ENCODE measurements around the gene EMP3.
A peak's percentile ranks its signal among the peaks of the same experiment; 100 is the strongest.

Gene EMP3

GRCh38 chr19:48332662-48333466 is 7.5 kb downstream of the EMP3 start:
- Histone ChIP-seq H3K9me3 (ENCODE audit: control insufficient read depth, insufficient read depth, low read length) (no peaks in the 10 kb centered on the region), H3K27ac (ENCODE audit: low read depth, low read length) (peak overlapping the region; percentile 55), H3K4me3 (ENCODE audit: low read depth, low read length) (peak overlapping the region; percentile 54), H3K9ac (ENCODE audit: low read depth, low read length) (no peak overlapping the region), H3K36me3 (ENCODE audit: control insufficient read depth, insufficient read depth, low read length) (no peaks in the 10 kb centered on the region), H3K27me3 (ENCODE audit: control insufficient read depth, insufficient read depth, low read length) (no peaks in the 10 kb centered on the region), H3K4me1 (ENCODE audit: control insufficient read depth, insufficient read depth, low read length) (peaks cover 23% of the 10 kb centered on the region)

- Histone ChIP-seq H3K4me1 (ENCODE audit: control insufficient read depth, insufficient read depth, low read length) (peaks cover 23% of the 10 kb centered on the region), H3K4me3 (ENCODE audit: low read depth, low read length) (peak overlapping the region; percentile 63), H3K27ac (ENCODE audit: low read depth, low read length) (peak overlapping the region; percentile 55)
Measured at GRCh38 chr19:48333467-48334384, 8.4 kb downstream of the EMP3 start.

DNA sequence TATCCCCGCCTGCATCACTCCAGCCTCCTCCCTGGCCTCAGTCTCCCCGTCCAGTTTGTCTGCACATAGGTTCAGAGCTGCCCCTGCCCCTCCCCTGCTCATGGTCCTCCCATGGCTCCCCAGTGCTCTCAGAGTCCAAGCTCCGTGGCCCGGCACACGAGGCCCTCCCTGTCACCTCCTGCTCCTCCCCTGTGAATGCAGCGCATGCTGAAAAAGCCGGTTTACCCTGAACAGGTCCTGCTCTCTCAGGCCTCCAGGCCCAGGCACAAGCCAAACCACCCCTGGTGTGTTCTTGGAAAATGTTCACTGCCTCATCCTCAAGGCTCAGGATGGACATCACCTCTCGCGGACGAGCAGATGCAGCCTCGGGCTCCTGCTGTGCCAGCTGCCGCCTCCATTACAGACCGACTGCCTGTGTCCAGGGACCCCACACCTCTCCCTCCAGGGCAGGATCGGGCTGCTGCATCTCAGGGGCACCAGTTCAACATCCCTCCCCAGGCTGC is 13.0 kb downstream of the EMP3 start:
- Histone ChIP-seq H3K27ac (ENCODE audit: low read depth, low read length) (no peak overlapping the region), H3K9me3 (ENCODE audit: control insufficient read depth, insufficient read depth, low read length) (no peaks in the 10 kb centered on the region), H3K4me3 (ENCODE audit: low read depth, low read length) (no peak overlapping the region), H3K36me3 (ENCODE audit: control insufficient read depth, insufficient read depth, low read length) (no peaks in the 10 kb centered on the region), H3K4me1 (ENCODE audit: control insufficient read depth, insufficient read depth, low read length) (peaks cover 3% of the 10 kb centered on the region), H3K27me3 (ENCODE audit: control insufficient read depth, insufficient read depth, low read length) (no peaks in the 10 kb centered on the region), H3K9ac (ENCODE audit: low read depth, low read length) (no peak overlapping the region)

More at GRCh38 chr19:48333467-48334384, 8.4 kb downstream of the EMP3 start:
- Histone ChIP-seq H3K27me3 (ENCODE audit: control insufficient read depth, insufficient read depth, low read length) (no peaks in the 10 kb centered on the region), H3K9me3 (ENCODE audit: control insufficient read depth, insufficient read depth, low read length) (no peaks in the 10 kb centered on the region), H3K9ac (ENCODE audit: low read depth, low read length) (0 out of 2 replicates have a peak overlapping the region, but pooled peaks have one; percentile 30), H3K36me3 (ENCODE audit: control insufficient read depth, insufficient read depth, low read length) (no peaks in the 10 kb centered on the region)

GRCh38 chr19:48338802-48339503 is 13.6 kb downstream of the EMP3 start:
- Histone ChIP-seq H3K9ac (ENCODE audit: low read depth, low read length) (no peak overlapping the region), H3K4me1 (ENCODE audit: control insufficient read depth, insufficient read depth, low read length) (no peaks in the 10 kb centered on the region), H3K27me3 (ENCODE audit: control insufficient read depth, insufficient read depth, low read length) (no peaks in the 10 kb centered on the region), H3K4me3 (ENCODE audit: low read depth, low read length) (no peak overlapping the region), H3K9me3 (ENCODE audit: control insufficient read depth, insufficient read depth, low read length) (no peaks in the 10 kb centered on the region), H3K36me3 (ENCODE audit: control insufficient read depth, insufficient read depth, low read length) (no peaks in the 10 kb centered on the region), H3K27ac (ENCODE audit: low read depth, low read length) (no peak overlapping the region)

DNA sequence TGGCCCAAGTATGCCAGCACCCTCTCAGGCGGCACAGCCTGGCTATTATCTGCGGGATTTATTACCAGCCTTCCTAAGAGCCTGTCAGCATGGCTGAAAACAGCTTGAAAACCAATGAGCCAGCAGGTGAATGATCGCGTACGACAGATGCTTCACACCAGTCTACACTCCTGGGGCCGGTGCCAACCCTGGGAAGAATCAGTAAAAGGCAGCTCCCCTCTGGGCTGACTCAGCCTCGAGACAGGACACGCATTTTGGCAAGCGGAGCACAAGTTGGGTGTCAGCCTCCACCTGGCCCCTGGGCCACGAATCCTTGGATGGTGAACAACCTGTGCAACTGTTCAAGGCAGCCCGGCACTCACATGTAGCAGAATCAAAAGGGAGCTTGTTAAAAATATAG is 15.6 kb downstream of the EMP3 start:
- no peaks in the 10 kb centered on the region for H3K36me3 ChIP-seq (ENCODE audit: control insufficient read depth, insufficient read depth, low read length)
- no peak overlapping the region for H3K27ac ChIP-seq (ENCODE audit: low read depth, low read length)
- no peaks in the 10 kb centered on the region for H3K27me3 ChIP-seq (ENCODE audit: control insufficient read depth, insufficient read depth, low read length)
- no peak overlapping the region for H3K9ac ChIP-seq (ENCODE audit: low read depth, low read length)
- H3K4me1 ChIP-seq (ENCODE audit: control insufficient read depth, insufficient read depth, low read length): no peaks in the 10 kb centered on the region
- no peak overlapping the region for H3K4me3 ChIP-seq (ENCODE audit: low read depth, low read length)
- no peaks in the 10 kb centered on the region for H3K9me3 ChIP-seq (ENCODE audit: control insufficient read depth, insufficient read depth, low read length)

DNA sequence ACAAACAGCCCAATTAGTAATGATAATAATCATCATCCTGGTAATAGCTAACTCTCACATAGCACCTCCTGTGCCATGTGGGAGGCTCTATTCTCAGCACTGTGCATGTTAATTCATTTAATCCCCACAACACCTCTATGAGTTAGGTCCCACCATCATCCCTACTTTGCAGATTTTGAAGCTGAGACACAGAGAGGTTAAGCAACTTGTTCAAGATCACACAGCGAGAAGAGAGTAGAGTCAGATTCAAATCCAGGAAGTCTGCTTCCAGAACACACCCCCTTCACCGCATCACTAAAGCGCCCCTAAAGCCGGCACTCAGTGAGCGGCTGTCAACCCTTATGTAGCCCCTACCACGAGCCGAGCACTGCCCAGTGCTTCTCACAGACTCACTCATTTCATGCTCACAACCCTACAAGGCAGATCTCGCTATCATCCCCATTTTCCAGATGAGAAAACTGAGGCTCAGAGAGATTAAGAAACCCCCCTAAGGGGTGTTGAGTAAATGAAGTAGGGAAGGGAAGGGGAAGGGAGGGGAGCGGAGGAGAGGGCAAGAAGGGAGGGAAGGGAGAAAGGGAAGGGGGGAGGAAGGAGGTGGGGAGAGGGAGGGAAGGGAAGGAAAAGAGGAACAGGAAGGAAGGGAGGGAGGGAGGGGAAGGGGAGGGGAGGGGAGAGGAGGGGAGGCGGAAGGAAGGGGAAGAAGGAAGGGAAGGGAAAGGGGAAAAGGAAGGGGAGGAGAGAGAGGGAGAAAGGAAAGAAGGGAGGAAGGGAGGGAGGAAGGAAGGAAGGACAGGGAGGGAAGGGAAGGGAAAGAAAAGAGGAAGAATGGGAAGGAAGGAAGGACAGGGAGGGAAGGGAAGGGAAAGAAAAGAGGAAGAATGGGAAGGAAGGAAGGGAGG is 16.4 kb downstream of the EMP3 start:
- no peak overlapping the region for H3K4me3 ChIP-seq (ENCODE audit: low read depth, low read length)
- H3K9ac ChIP-seq (ENCODE audit: low read depth, low read length): no peak overlapping the region
- H3K36me3 ChIP-seq (ENCODE audit: control insufficient read depth, insufficient read depth, low read length): no peaks in the 10 kb centered on the region
- no peak overlapping the region for H3K27ac ChIP-seq (ENCODE audit: low read depth, low read length)
- H3K4me1 ChIP-seq (ENCODE audit: control insufficient read depth, insufficient read depth, low read length): no peaks in the 10 kb centered on the region
- no peaks in the 10 kb centered on the region for H3K27me3 ChIP-seq (ENCODE audit: control insufficient read depth, insufficient read depth, low read length)
- no peaks in the 10 kb centered on the region for H3K9me3 ChIP-seq (ENCODE audit: control insufficient read depth, insufficient read depth, low read length)

GRCh38 chr19:48342414-48342738 is 17.0 kb downstream of the EMP3 start:
- Histone ChIP-seq H3K36me3 (ENCODE audit: control insufficient read depth, insufficient read depth, low read length) (no peaks in the 10 kb centered on the region), H3K27ac (ENCODE audit: low read depth, low read length) (no peak overlapping the region), H3K27me3 (ENCODE audit: control insufficient read depth, insufficient read depth, low read length) (no peaks in the 10 kb centered on the region), H3K4me1 (ENCODE audit: control insufficient read depth, insufficient read depth, low read length) (no peaks in the 10 kb centered on the region), H3K9me3 (ENCODE audit: control insufficient read depth, insufficient read depth, low read length) (no peaks in the 10 kb centered on the region), H3K9ac (ENCODE audit: low read depth, low read length) (no peak overlapping the region), H3K4me3 (ENCODE audit: low read depth, low read length) (no peak overlapping the region)

- no peak overlapping the region for H3K4me3 ChIP-seq (ENCODE audit: low read depth, low read length)
- no peaks in the 10 kb centered on the region for H3K9me3 ChIP-seq (ENCODE audit: control insufficient read depth, insufficient read depth, low read length)
- H3K4me1 ChIP-seq (ENCODE audit: control insufficient read depth, insufficient read depth, low read length): no peaks in the 10 kb centered on the region
- no peaks in the 10 kb centered on the region for H3K36me3 ChIP-seq (ENCODE audit: control insufficient read depth, insufficient read depth, low read length)
- H3K27me3 ChIP-seq (ENCODE audit: control insufficient read depth, insufficient read depth, low read length): no peaks in the 10 kb centered on the region
- H3K9ac ChIP-seq (ENCODE audit: low read depth, low read length): no peak overlapping the region
- no peak overlapping the region for H3K27ac ChIP-seq (ENCODE audit: low read depth, low read length)
Measured at GRCh38 chr19:48342841-48343540, 17.6 kb downstream of the EMP3 start.

DNA sequence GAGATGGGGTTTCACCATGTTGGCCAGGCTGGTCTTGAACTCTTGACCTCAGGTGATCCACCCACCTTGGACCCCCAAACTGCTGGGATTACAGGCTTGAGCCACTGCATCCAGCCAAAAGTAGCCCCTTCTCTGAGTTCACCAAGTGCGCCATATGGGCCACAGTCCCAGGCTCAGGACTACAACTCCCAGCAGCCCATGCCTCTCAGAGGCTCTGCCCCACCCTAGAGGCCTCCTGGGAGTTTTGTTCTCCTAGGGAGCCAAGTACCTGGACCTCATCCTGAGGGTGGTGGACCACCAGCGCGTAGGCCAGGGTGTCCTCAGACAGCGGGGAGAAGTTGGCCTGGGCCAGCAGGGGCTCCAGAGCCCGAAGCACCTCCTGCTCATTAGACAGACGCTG is 19.5 kb downstream of the EMP3 start:
- H3K9ac ChIP-seq (ENCODE audit: low read depth, low read length): no peak overlapping the region
- no peaks in the 10 kb centered on the region for H3K9me3 ChIP-seq (ENCODE audit: control insufficient read depth, insufficient read depth, low read length)
- no peaks in the 10 kb centered on the region for H3K36me3 ChIP-seq (ENCODE audit: control insufficient read depth, insufficient read depth, low read length)
- H3K4me3 ChIP-seq (ENCODE audit: low read depth, low read length): no peak overlapping the region
- H3K27me3 ChIP-seq (ENCODE audit: control insufficient read depth, insufficient read depth, low read length): no peaks in the 10 kb centered on the region
- no peak overlapping the region for H3K27ac ChIP-seq (ENCODE audit: low read depth, low read length)
- H3K4me1 ChIP-seq (ENCODE audit: control insufficient read depth, insufficient read depth, low read length): no peaks in the 10 kb centered on the region
